ENCODE data around the gene COBL.
A peak's percentile ranks its signal among the peaks of the same experiment; 100 is the strongest.

GRCh38 chr7:51299391-51300133, 17.0 kb downstream of the COBL start:
- TF ChIP-seq CTCF (IDR thresholded peaks at IDR 0.05) = peak in 1 of 6 experiments; percentile 7
- no peak for TF ChIP-seq POLR2A (IDR thresholded peaks at IDR 0.05)
